ENCODE measurements around the gene MYL5.
"Not testable (repeated sequence)": the region's sequence is repeated elsewhere in the genome, so short reads cannot be mapped to it uniquely, and the experiment has no call there.

MYL5 gene

DNA sequence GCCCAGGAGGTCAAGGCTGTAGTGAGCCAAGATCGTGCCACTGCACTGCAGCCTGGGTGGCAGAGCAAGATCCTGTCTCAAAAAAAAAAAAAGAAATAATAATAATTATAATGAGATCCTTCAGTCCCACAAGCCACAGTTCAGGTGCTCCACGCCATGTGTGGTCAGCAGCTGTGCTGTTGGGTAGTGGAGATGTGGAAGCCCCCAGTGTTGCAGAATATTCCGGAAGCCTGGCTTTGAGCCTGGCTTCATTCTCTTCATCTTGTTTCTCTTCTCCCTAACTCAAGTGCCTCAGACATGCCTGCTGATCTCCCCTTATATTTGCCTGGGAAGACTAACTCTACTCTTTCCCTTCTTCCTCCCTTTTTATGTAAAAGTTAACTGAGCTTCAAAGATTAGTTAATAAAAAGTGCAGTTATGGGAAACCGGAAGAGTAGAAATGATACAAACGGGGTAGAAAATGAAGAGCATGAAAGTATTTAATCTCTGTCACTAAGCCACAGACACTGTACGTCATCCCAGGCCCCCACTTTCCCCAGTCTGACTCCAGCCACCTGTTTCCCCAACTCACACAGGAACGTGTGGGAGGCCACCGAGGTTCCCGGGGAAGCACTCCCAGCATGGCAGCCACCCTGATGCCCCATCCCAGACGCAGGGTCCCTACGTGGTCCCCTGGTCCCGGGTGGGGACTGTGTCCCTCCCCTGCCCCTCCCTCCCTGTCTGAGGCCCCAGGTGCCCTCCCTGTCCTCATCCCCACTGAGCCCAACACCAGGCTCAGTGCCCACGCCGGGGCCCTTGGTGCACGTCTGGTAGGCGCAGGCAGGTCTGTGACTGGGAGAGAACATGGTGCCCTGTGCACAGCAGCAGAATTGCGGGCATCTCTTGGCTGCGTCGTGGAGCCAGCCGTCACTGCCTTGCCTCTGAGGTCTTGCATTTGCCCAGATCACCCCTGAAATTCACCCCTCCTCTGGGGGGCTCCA is 55.3 kb downstream of the MYL5 start:
- no peak for DNase-seq (ENCODE audit: low read depth in 1 of 2, low spot score in 1 of 2)
- TF ChIP-seq POLR2AphosphoS5 (IDR thresholded peaks at IDR 0.05; ENCODE audit: low read depth) (no peak), GABPA (IDR thresholded peaks at IDR 0.05; ENCODE audit: low read depth) (no peak), SPI1 (IDR thresholded peaks at IDR 0.05; ENCODE audit: borderline replicate concordance, low read depth) (no peak)
- TF ChIP-seq, protein P1, sequence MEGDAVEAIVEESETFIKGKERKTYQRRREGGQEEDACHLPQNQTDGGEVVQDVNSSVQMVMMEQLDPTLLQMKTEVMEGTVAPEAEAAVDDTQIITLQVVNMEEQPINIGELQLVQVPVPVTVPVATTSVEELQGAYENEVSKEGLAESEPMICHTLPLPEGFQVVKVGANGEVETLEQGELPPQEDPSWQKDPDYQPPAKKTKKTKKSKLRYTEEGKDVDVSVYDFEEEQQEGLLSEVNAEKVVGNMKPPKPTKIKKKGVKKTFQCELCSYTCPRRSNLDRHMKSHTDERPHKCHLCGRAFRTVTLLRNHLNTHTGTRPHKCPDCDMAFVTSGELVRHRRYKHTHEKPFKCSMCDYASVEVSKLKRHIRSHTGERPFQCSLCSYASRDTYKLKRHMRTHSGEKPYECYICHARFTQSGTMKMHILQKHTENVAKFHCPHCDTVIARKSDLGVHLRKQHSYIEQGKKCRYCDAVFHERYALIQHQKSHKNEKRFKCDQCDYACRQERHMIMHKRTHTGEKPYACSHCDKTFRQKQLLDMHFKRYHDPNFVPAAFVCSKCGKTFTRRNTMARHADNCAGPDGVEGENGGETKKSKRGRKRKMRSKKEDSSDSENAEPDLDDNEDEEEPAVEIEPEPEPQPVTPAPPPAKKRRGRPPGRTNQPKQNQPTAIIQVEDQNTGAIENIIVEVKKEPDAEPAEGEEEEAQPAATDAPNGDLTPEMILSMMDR (IDR thresholded peaks at IDR 0.05; ENCODE audit: insufficient read depth, low read length): no peak
- TF ChIP-seq, protein P2, sequence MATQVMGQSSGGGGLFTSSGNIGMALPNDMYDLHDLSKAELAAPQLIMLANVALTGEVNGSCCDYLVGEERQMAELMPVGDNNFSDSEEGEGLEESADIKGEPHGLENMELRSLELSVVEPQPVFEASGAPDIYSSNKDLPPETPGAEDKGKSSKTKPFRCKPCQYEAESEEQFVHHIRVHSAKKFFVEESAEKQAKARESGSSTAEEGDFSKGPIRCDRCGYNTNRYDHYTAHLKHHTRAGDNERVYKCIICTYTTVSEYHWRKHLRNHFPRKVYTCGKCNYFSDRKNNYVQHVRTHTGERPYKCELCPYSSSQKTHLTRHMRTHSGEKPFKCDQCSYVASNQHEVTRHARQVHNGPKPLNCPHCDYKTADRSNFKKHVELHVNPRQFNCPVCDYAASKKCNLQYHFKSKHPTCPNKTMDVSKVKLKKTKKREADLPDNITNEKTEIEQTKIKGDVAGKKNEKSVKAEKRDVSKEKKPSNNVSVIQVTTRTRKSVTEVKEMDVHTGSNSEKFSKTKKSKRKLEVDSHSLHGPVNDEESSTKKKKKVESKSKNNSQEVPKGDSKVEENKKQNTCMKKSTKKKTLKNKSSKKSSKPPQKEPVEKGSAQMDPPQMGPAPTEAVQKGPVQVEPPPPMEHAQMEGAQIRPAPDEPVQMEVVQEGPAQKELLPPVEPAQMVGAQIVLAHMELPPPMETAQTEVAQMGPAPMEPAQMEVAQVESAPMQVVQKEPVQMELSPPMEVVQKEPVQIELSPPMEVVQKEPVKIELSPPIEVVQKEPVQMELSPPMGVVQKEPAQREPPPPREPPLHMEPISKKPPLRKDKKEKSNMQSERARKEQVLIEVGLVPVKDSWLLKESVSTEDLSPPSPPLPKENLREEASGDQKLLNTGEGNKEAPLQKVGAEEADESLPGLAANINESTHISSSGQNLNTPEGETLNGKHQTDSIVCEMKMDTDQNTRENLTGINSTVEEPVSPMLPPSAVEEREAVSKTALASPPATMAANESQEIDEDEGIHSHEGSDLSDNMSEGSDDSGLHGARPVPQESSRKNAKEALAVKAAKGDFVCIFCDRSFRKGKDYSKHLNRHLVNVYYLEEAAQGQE (IDR thresholded peaks at IDR 0.05; ENCODE audit: insufficient replicate concordance, low read depth): no peak
- Histone ChIP-seq H3K27me3 (ENCODE audit: insufficient read depth, poor library complexity, severe bottlenecking) (no peaks in the 10 kb centered on the region), H3K27ac (replicated peaks) (no peak overlapping the region), H3K4me3 (replicated peaks; ENCODE audit: insufficient read depth, low read length) (no peak overlapping the region)

DNA sequence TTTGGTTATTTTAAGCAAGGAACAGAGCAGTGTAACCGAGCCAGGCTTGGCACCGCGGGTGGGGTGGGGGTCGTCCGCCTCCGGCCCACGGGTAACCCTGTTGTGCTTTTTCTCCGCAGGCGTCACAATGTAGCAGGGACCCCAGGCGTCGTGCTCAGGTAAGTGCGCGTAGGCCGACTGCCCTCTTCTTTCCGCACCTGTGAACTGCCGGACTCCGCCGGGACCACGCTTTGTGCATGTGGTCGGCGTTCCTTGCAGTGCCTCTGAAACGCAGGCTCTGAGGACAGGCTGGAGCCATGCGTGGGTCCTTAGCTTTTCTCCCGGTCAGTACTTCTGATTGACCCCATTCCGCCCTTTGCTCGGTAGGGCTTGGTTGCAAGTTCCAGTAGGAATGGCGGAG is 56.2 kb downstream of the MYL5 start:
- DNase-seq (ENCODE audit: low read depth in 1 of 2, low spot score in 1 of 2): no peak
- Histone ChIP-seq H3K4me3 (replicated peaks; ENCODE audit: insufficient read depth, low read length) (no peak overlapping the region), H3K27me3 (ENCODE audit: insufficient read depth, poor library complexity, severe bottlenecking) (no peaks in the 10 kb centered on the region), H3K27ac (replicated peaks) (no peak overlapping the region)
- TF ChIP-seq SPI1 (IDR thresholded peaks at IDR 0.05; ENCODE audit: borderline replicate concordance, low read depth): no peak
- TF ChIP-seq POLR2AphosphoS5 (IDR thresholded peaks at IDR 0.05; ENCODE audit: low read depth): no peak
- TF ChIP-seq, protein P1 (IDR thresholded peaks at IDR 0.05; ENCODE audit: insufficient read depth, low read length): no peak
- TF ChIP-seq GABPA (IDR thresholded peaks at IDR 0.05; ENCODE audit: low read depth): no peak
- TF ChIP-seq, protein P2 (IDR thresholded peaks at IDR 0.05; ENCODE audit: insufficient replicate concordance, low read depth): no peak

DNA sequence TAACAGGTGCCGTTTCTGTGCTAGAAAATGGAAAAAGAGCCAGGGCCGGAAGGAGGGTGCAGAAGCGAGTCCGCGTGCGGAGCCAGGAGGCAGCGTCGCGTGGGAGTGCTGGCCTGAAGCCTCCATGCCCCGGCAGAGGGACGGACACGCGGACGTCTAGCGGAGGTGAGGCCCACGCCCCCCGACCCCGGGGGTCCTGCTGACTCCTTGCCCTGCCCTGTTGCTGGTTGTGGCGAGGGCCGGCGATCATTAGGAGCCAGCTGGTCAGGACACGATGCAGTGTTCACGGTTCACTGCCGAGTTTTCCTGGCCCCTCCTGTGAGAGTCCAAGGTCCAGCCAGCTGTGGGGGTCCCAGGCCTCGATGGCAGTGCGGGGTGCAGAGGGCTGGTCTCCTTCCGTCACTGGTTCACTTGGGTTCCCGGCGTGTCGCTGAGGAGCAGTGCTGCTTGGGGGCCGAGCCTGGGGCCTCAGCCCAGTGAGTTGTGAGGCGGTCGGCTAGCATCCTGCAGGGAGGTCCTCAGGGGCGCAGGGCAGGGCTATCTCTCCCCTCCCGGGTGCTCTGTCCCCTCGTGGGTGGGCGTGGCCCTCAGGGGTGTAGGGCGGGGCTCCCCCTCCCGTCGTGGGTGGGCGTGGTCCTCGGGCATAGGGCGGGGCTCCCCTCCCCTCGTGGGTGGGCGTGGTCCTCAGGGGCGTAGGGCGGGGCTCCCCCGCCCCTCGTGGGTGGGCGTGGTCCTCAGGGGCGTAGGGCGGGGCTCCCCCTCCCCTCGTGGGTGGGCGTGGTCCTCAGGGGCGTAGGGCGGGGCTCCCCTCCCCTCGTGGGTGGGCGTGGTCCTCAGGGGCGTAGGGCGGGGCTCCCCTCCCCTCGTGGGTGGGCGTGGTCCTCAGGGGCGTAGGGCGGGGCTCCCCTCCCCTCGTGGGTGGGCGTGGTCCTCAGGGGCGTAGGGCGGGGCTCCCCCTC is 56.9 kb downstream of the MYL5 start:
- not testable (repeated sequence) for H3K27ac ChIP-seq (replicated peaks); DNase-seq (ENCODE audit: low read depth in 1 of 2, low spot score in 1 of 2); H3K27me3 ChIP-seq (ENCODE audit: insufficient read depth, poor library complexity, severe bottlenecking); H3K4me3 ChIP-seq (replicated peaks; ENCODE audit: insufficient read depth, low read length)

All from HL-60 (cell line).